OCI-LY3 (cell line): ENCODE results near the gene TNPO1.

ENCODE experiments used
- CTCF ChIP-seq: fragments of 200-600, 300-600 bp; sonication (generic); IDR thresholded peaks from 2 replicates; pipeline ENCODE4 v1.5.1; 2014; ENCODE audit warnings: antibody characterized with exemption, low read length, low read depth
- EZH2phosphoT487 ChIP-seq: fragments of 200-600 bp; shearing (Covaris generic); IDR thresholded peaks from 2 replicates; pipeline ENCODE4 v1.6.1; 2018; ENCODE audit warnings: antibody characterized with exemption, mixed run types, low read depth

- TF ChIP-seq CTCF = no peak
- TF ChIP-seq EZH2phosphoT487 = no peak
These were observed 44.0 kb downstream of the TNPO1 start for GRCh38 chr5:72860499-72860898.
